H1 (cell line): ENCODE results near the gene SLC25A27. TPM values are rescaled to one million over a fixed set of nuclear protein-coding genes. Genes with fewer than 3 reads are reported as not detected.

Source experiments
- CTCF ChIA-PET: fragments of 300-600 bp; sonication (Branson Sonifier 250); formaldehyde crosslinking; loops from one replicate; lab custom pipeline; 2021; ENCODE audit not compliant: partially characterized antibody; lab: Charles Lee
- POLR2A ChIA-PET: fragments of 300-600 bp; sonication (Branson Sonifier 250); formaldehyde crosslinking; loops from one replicate; lab custom pipeline; 2021; ENCODE audit warnings: inconsistent platforms; ENCODE audit not compliant: partially characterized antibody; lab: Charles Lee
- DNase-seq, 2 experiments: peaks; one replicate each; pipeline versions ENCODE4 v3.0.0 to v3.0.0-alpha.2; 2010 to 2022; ENCODE audit warnings: low spot score in 2 of 2, low read depth in 1 of 2, mixed read lengths in 1 of 2
- FAIRE-seq: peaks from 2 replicates; lab custom pipeline; 2011; peaks lifted over from hg19 to GRCh38; lab: Jason Lieb, UNC
- H2AFZ ChIP-seq: 2 replicates; pipeline ENCODE4 v1.8.1; 2012; ENCODE audit warnings: low read length, inconsistent platforms
- H2AK5ac ChIP-seq: 2 replicates; pipeline ENCODE4 v1.6.1; 2013; ENCODE audit warnings: low read depth, low read length
- H2BK120ac ChIP-seq: replicated peaks from 2 replicates; pipeline ENCODE3; 2013; ENCODE audit warnings: low read depth, low read length, inconsistent platforms
- H2BK12ac ChIP-seq: 2 replicates; pipeline ENCODE4 v1.6.1; 2013; ENCODE audit warnings: low read depth, low read length
- H2BK15ac ChIP-seq: 2 replicates; pipeline ENCODE4 v1.6.1; 2013; ENCODE audit warnings: low read length
- H2BK20ac ChIP-seq: 2 replicates; pipeline ENCODE4 v1.6.1; 2013; ENCODE audit warnings: low read length
- H2BK5ac ChIP-seq: 2 replicates; pipeline ENCODE4 v1.6.1; 2013; ENCODE audit warnings: low read depth, low read length
- H3K14ac ChIP-seq: 2 replicates; pipeline ENCODE4 v1.6.1; 2013; ENCODE audit warnings: inconsistent platforms; ENCODE audit not compliant: insufficient read length
- H3K18ac ChIP-seq: 2 replicates; pipeline ENCODE4 v1.6.1; 2013; ENCODE audit warnings: low read length; ENCODE audit errors: extremely low read depth
- H3K23ac ChIP-seq: 2 replicates; pipeline ENCODE4 v1.6.1; 2013; ENCODE audit warnings: inconsistent platforms; ENCODE audit not compliant: insufficient read length
- H3K23me2 ChIP-seq: 2 replicates; pipeline ENCODE4 v1.6.1; 2013; ENCODE audit warnings: low read depth, low read length
- H3K27ac ChIP-seq: 2 replicates; pipeline ENCODE4 v1.6.1; 2011; ENCODE audit warnings: low read depth, low read length, inconsistent platforms
- H3K27me3 ChIP-seq, 4 experiments: replicated peaks in 1 of 4; 1 replicate in 1 of 4; 2 replicates in 3 of 4; pipeline versions ENCODE4 v1.6.1 to v1.8.1; 2011 to 2013; ENCODE audit warnings: low read length in 3 of 4, mild to moderate bottlenecking in 3 of 4, inconsistent platforms in 2 of 4, mixed read lengths in 2 of 4, moderate library complexity in 1 of 4; ENCODE audit not compliant: control insufficient read depth in 3 of 4, insufficient read depth in 3 of 4; ENCODE audit errors: extremely low read depth in 1 of 4
- H3K36me3 ChIP-seq, 4 experiments: 2 replicates each; pipeline versions ENCODE4 v1.6.1 to v1.8.1; 2011 to 2013; ENCODE audit warnings: mild to moderate bottlenecking in 4 of 4, low read length in 3 of 4, moderate library complexity in 2 of 4, control low read depth in 1 of 4, inconsistent platforms in 1 of 4; ENCODE audit not compliant: insufficient read depth in 4 of 4, control insufficient read depth in 2 of 4
- H3K4ac ChIP-seq: replicated peaks from 2 replicates; pipeline ENCODE3; 2013; ENCODE audit warnings: low read length, low read depth, mixed read lengths, inconsistent platforms; ENCODE audit not compliant: insufficient read length
- H3K4me1 ChIP-seq, 4 experiments: replicated peaks in 1 of 4; 1 replicate in 1 of 4; 2 replicates in 3 of 4; pipeline versions ENCODE4 v1.6.1 to v1.8.1; 2011 to 2013; ENCODE audit warnings: low read length in 3 of 4, inconsistent platforms in 2 of 4, mixed read lengths in 1 of 4; ENCODE audit not compliant: insufficient read depth in 4 of 4, control insufficient read depth in 3 of 4
- H3K4me2 ChIP-seq, 2 experiments: 2 replicates each; pipeline versions ENCODE4 v1.6.1 to v1.8.1; 2011 to 2013; ENCODE audit warnings: low read depth in 2 of 2, low read length in 2 of 2, control low read depth in 1 of 2, inconsistent platforms in 1 of 2, mild to moderate bottlenecking in 1 of 2; ENCODE audit not compliant: insufficient read depth in 1 of 2
- H3K4me3 ChIP-seq, 4 experiments: fragments of 200-600, 300-600 bp in 1 of 4; sonication (generic), shearing (Covaris generic), sonication (Bioruptor Twin) in 1 of 4; 2 replicates each; pipeline versions ENCODE4 v1.5.1 to v1.8.1; 2011 to 2016; ENCODE audit warnings: low read length in 4 of 4, low read depth in 3 of 4, control low read depth in 2 of 4, inconsistent platforms in 2 of 4, mild to moderate bottlenecking in 2 of 4, mixed read lengths in 1 of 4, moderate library complexity in 1 of 4; ENCODE audit not compliant: insufficient read depth in 2 of 4; ENCODE audit errors: extremely low read depth in 1 of 4
- H3K56ac ChIP-seq: replicated peaks from 2 replicates; pipeline ENCODE3; 2013; ENCODE audit warnings: low read depth, mild to moderate bottlenecking, mixed read lengths, low read length, inconsistent platforms; ENCODE audit not compliant: insufficient read length
- H3K79me1 ChIP-seq: 2 replicates; pipeline ENCODE4 v1.6.1; 2013; ENCODE audit warnings: low read depth, low read length, control low read depth
- H3K79me2 ChIP-seq, 2 experiments: 2 replicates each; pipeline versions ENCODE4 v1.6.1 to v1.8.1; 2012 to 2013; ENCODE audit warnings: low read length in 2 of 2, mild to moderate bottlenecking in 2 of 2, inconsistent platforms in 1 of 2; ENCODE audit not compliant: insufficient read depth in 2 of 2, control insufficient read depth in 1 of 2
- H3K9ac ChIP-seq, 4 experiments: replicated peaks in 1 of 4; 1 replicate in 1 of 4; 2 replicates in 3 of 4; pipeline versions ENCODE4 v1.6.1 to v1.8.1; 2011 to 2013; ENCODE audit warnings: low read depth in 3 of 4, low read length in 3 of 4, control low read depth in 2 of 4, mild to moderate bottlenecking in 2 of 4, moderate library complexity in 2 of 4, inconsistent platforms in 1 of 4; ENCODE audit errors: extremely low read depth in 1 of 4
- H3K9me3 ChIP-seq, 2 experiments: 2 replicates each; pipeline versions ENCODE4 v1.6.1 to v1.8.1; 2012 to 2013; ENCODE audit warnings: mild to moderate bottlenecking in 2 of 2, moderate library complexity in 2 of 2, control low read depth in 1 of 2, inconsistent platforms in 1 of 2, low read depth in 1 of 2, low read length in 1 of 2, mixed read lengths in 1 of 2; ENCODE audit not compliant: insufficient read depth in 2 of 2
- H4K20me1 ChIP-seq, 2 experiments: replicated peaks in 1 of 2; 2 replicates each; pipeline versions ENCODE3 to v1.8.1; 2011 to 2013; ENCODE audit warnings: inconsistent platforms in 2 of 2, low read length in 2 of 2, mild to moderate bottlenecking in 1 of 2; ENCODE audit not compliant: insufficient read depth in 2 of 2, control insufficient read depth in 1 of 2
- H4K5ac ChIP-seq: 2 replicates; pipeline ENCODE4 v1.6.1; 2013; ENCODE audit warnings: low read length, low read depth, mixed read lengths, inconsistent platforms; ENCODE audit not compliant: insufficient read length
- H4K8ac ChIP-seq: 2 replicates; pipeline ENCODE4 v1.8.0; 2013; ENCODE audit warnings: mild to moderate bottlenecking, moderate library complexity, low read length, inconsistent platforms; ENCODE audit not compliant: insufficient read depth; ENCODE audit errors: extremely low read depth
- H4K91ac ChIP-seq: replicated peaks from 2 replicates; pipeline ENCODE3; 2013; ENCODE audit warnings: low read length, mixed read lengths, inconsistent platforms; ENCODE audit not compliant: insufficient read length
- HDAC2 ChIP-seq, 2 experiments: fragments of 300-600 bp in 1 of 2; sonication (generic) in 1 of 2; IDR thresholded peaks; 2 replicates each; pipeline ENCODE4 v1.6.1; 2011 to 2012; ENCODE audit warnings: low read depth in 2 of 2, low read length in 2 of 2, mild to moderate bottlenecking in 2 of 2, moderate library complexity in 2 of 2, borderline replicate concordance in 1 of 2, inconsistent platforms in 1 of 2
- RAD21 ChIP-seq, 2 experiments: IDR thresholded peaks in 1 of 2; conservative IDR thresholded peaks in 1 of 2; 2 replicates each; pipeline ENCODE4 v1.6.1; 2011; ENCODE audit warnings: low read depth in 2 of 2, low read length in 2 of 2, improper control_type of control experiment in 1 of 2, inconsistent platforms in 1 of 2, mild to moderate bottlenecking in 1 of 2, moderate library complexity in 1 of 2
- RXRA ChIP-seq: IDR thresholded peaks from 2 replicates; pipeline ENCODE4 v1.6.1; 2011; ENCODE audit warnings: low read depth, mild to moderate bottlenecking, low read length, moderate library complexity; ENCODE audit not compliant: insufficient read depth
- SIX5 ChIP-seq: IDR thresholded peaks from 2 replicates; pipeline ENCODE4 v1.6.1; 2011; ENCODE audit warnings: mild to moderate bottlenecking, low read depth, low read length
- SP1 ChIP-seq: IDR thresholded peaks from 2 replicates; pipeline ENCODE4 v1.6.1; 2011; ENCODE audit warnings: low read depth, low read length
- SRF ChIP-seq: IDR thresholded peaks from 2 replicates; pipeline ENCODE4 v1.6.1; 2011; ENCODE audit warnings: mild to moderate bottlenecking, low read depth, low read length, moderate library complexity
- SUZ12 ChIP-seq: fragments of 200-600 bp; sonication (generic); IDR thresholded peaks from 2 replicates; pipeline ENCODE4 v1.6.1; 2012; ENCODE audit warnings: mild to moderate bottlenecking, inconsistent platforms, low read length, moderate library complexity, mixed read lengths
- TCF12 ChIP-seq: IDR thresholded peaks from 2 replicates; pipeline ENCODE4 v1.6.1; 2011; ENCODE audit warnings: low read depth, mild to moderate bottlenecking, low read length
- TEAD4 ChIP-seq: IDR thresholded peaks from 2 replicates; pipeline ENCODE4 v1.6.1; 2012; ENCODE audit warnings: low read depth, low read length, inconsistent platforms, mixed read lengths
- WGBS, 2 experiments: shearing (Covaris generic) in 1 of 2; methylation state at CpG; one replicate each; pipeline versions ENCODE4 v1.1.6 to v1.1.7; 2013 to 2015; ENCODE audit warnings: low lambda C conversion rate in 2 of 2, mixed read lengths in 2 of 2, inconsistent platforms in 1 of 2, low coverage in 1 of 2, missing lambda C conversion rate in 1 of 2; ENCODE audit not compliant: insufficient replicate concordance in 2 of 2, insufficient coverage in 1 of 2, insufficient read length in 1 of 2; ENCODE audit errors: extremely low coverage in 1 of 2, missing lambda C conversion rate in 1 of 2; 5-methylcytosine and 5-hydroxymethylcytosine counted together
- long read RNA-seq, 2 experiments: library from RNA in 1 of 2; library from capped mRNA in 1 of 2; stranded (forward); transcript quantifications; one replicate each; pipeline ENCODE4 v2.0.0, GENCODE V29; 2021; ENCODE audit warnings: inconsistent platforms in 1 of 2
- polyA minus RNA-seq, 3 experiments: library from RNA; depleted of rRNA, polyadenylated mRNA; stranded (reverse); fragments of >200 nt; gene quantifications; 1 replicate in 2 of 3; 2 replicates in 1 of 3; pipeline ENCODE4 v1.2.3, GENCODE V29; 2011
- polyA plus RNA-seq, 7 experiments: library from polyadenylated mRNA; depleted of rRNA in 3 of 7; stranded (reverse) in 5 of 7; unstranded in 2 of 7; fragments of >200 nt in 5 of 7; fragments of 200-250 nt in 2 of 7; gene quantifications; 1 replicate in 5 of 7; 2 replicates in 1 of 7; 4 replicates in 1 of 7; pipeline versions ENCODE4 v1.2.1 to v1.2.3, GENCODE V29; 2011 to 2013; ENCODE audit warnings: missing spikeins in 2 of 7, mixed read lengths in 2 of 7
- total RNA-seq: library from RNA; stranded (reverse); fragmentation: NEBNext Ultra II Directional; extraction: Animal tissue kit (Norgen Biotek cat#: 25700); gene quantifications from 2 replicates; pipeline ENCODE4 v1.2.1, GENCODE V29; 2021

Gene SLC25A27
- total RNA-seq (8.4 and 9.5 TPM in 2 replicates), polyA plus RNA-seq (2011; rRNA removed) (4.9 and 7.3 TPM in 2 replicates), polyA minus RNA-seq (2011; rRNA and poly(A)+ RNA removed) (3.9 and 4.9 TPM in 2 replicates)
- polyA plus RNA-seq (2011; cell fraction: cytosol; rRNA removed), result 13.3 TPM
- polyA plus RNA-seq (2011; cell fraction: nucleus; rRNA removed), result 18.2 TPM
- polyA plus RNA-seq (2012, experiment 1 of 2), result 13.2 to 19.8 TPM (median 17.1 TPM) in 4 replicates
- 1.1 TPM for polyA plus RNA-seq (2012, experiment 2 of 2)
- polyA plus RNA-seq (2013, experiment 1 of 2), result 7.5 TPM
- 5.7 TPM for polyA plus RNA-seq (2013, experiment 2 of 2)
- 10.6 TPM for polyA minus RNA-seq (2011; cell fraction: cytosol; rRNA and poly(A)+ RNA removed)
- polyA minus RNA-seq (2011; cell fraction: nucleus; rRNA and poly(A)+ RNA removed), result 13.9 TPM
- long read RNA-seq, experiment 1, partial matches to known transcripts, result 0 of 1 reads
- long read RNA-seq, experiment 1, other reads (novel, unspliced or antisense), result 0 of 1 reads
- long read RNA-seq, experiment 2, result 0 reads

GRCh38 chr6:46652603-46653438 lies at the start of gene SLC25A27, which contains the start of gene CYP39A1:
Gene SLC25A27, plus strand, starts transcription at chr6:46652975. Its CDS starts 218 bp downstream, at chr6:46653193.
Gene CYP39A1, minus strand, starts transcription at chr6:46652818. Its CDS starts 236 bp downstream, at chr6:46652582.
- peaks cover 0 to 7% (median 2%) of the 10 kb centered on the region in 4 experiments; a peak in 2 of 7 replicates for H3K4me1 ChIP-seq
- DNase-seq (peak; percentile 60 to 94), FAIRE-seq (no peak)
- H2BK120ac ChIP-seq, result no peak within 1 kb of the TSS
- peak within 1 kb of the TSS; percentile 69 for H4K5ac ChIP-seq
- WGBS, 2 experiments, result 2% methylated on average over 57 of the region's 72 CpGs; no CpG with 5 or more reads in 1 of the 2 experiments
- no peak within 1 kb of the TSS; the same call in 1 of the 2 replicates for H4K8ac ChIP-seq
- H4K20me1 ChIP-seq, result peaks cover 0 to 2% of the 10 kb centered on the region in 2 experiments
- no peaks in the 10 kb centered on the region; a peak in 1 of 8 replicates for H3K36me3 ChIP-seq
- no peak within 1 kb of the TSS for H3K4ac ChIP-seq
- H3K79me2 ChIP-seq, result peaks cover 0 to 3% of the 10 kb centered on the region in 2 experiments; a peak in 1 of 4 replicates
- H3K18ac ChIP-seq, result peak within 1 kb of the TSS; percentile 57; the same call in 1 of the 2 replicates
- no peak within 1 kb of the TSS for H4K91ac ChIP-seq
- no peak within 1 kb of the TSS for H3K27ac ChIP-seq
- peak within 1 kb of the TSS; percentile 60 to 73 for H3K4me2 ChIP-seq
- H3K56ac ChIP-seq, result no peak within 1 kb of the TSS
- H2BK20ac ChIP-seq, result no peak within 1 kb of the TSS
- H2BK12ac ChIP-seq, result no peak within 1 kb of the TSS
- CTCF ChIA-PET, result no interaction called here
- peak within 1 kb of the TSS; percentile 75; the same call in 1 of the 2 replicates for H2BK15ac ChIP-seq
- H3K14ac ChIP-seq, result no peak within 1 kb of the TSS
- no peak within 1 kb of the TSS for H3K23ac ChIP-seq
- H3K9ac ChIP-seq, result peak within 1 kb of the TSS; percentile 69 to 87 (median 71)
- peaks cover 6% of the 10 kb centered on the region for H3K23me2 ChIP-seq
- peak within 1 kb of the TSS; percentile 86 to 96 (median 94) for H3K4me3 ChIP-seq
- H3K27me3 ChIP-seq, result peaks cover 0 to 5% (median 2%) of the 10 kb centered on the region in 4 experiments; a peak in 3 of 7 replicates
- no peak within 1 kb of the TSS for H2AK5ac ChIP-seq
- no peaks in the 10 kb centered on the region for H3K79me1 ChIP-seq
- POLR2A ChIA-PET, result no interaction called here
- H2BK5ac ChIP-seq, result no peak within 1 kb of the TSS
- peak within 1 kb of the TSS; percentile 97 for H2AFZ ChIP-seq
- no peaks in the 10 kb centered on the region for H3K9me3 ChIP-seq
- TF ChIP-seq SIX5, result peak; percentile 61
- no peak for TF ChIP-seq TCF12
- no peak for TF ChIP-seq TEAD4
- no peak for TF ChIP-seq SUZ12
- no peak for TF ChIP-seq SRF
- no peak for TF ChIP-seq RXRA
- peak; percentile 56; the same call in 1 of the 2 replicates for TF ChIP-seq SP1
- TF ChIP-seq HDAC2 (IDR thresholded peaks at IDR 0.05; ENCODE audit: borderline replicate concordance in 1 of 2, low read depth in 2 of 2, low read length in 2 of 2), result no peak; a peak in 1 of 4 replicates
- TF ChIP-seq RAD21 (IDR thresholded peaks at IDR 0.05 in 1 of 2, conservative IDR thresholded peaks at IDR 0.05 in 1 of 2; ENCODE audit: low read depth in 2 of 2, low read length in 2 of 2), result no peak
